Testis (tissue), 2 donors: ENCODE data around the gene LNP1.

Experiments used
- POLR2A ChIP-seq: fragments of 450-650 bp; IDR thresholded peaks from one replicate; pipeline ENCODE4 v1.6.1; 2017; ENCODE audit warnings: antibody characterized with exemption, mild to moderate bottlenecking, moderate library complexity
- TF ChIP-seq, protein P1 (sequence below), 3 experiments: fragments of 450-650 bp in 2 of 3; fragments of 200-600 bp in 1 of 3; sonication (generic) in 1 of 3; IDR thresholded peaks; one replicate each; pipeline ENCODE4 v1.5.1; 2016 to 2019; ENCODE audit warnings: antibody characterized with exemption in 3 of 3, mild to moderate bottlenecking in 2 of 3, moderate library complexity in 1 of 3

DNA sequence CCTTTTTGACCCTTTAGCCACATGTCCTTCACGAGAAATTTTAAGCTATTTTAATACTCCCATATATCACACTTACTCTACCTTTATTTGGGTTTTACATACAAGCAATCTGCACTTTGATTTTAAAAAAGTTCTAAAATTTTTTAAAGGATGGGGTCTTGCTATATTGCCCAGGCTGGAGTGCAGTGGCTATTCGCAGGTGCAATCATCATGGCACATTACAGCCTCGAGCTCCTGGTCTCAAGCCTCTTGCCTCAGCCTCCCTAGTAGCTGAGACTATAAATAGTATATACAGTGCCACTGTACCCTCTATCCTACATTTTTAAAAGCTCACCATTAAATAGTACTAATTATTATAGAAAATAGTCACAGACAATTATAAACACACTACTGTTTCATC is 36.9 kb upstream of the LNP1 start:
- TF ChIP-seq, protein P1, sequence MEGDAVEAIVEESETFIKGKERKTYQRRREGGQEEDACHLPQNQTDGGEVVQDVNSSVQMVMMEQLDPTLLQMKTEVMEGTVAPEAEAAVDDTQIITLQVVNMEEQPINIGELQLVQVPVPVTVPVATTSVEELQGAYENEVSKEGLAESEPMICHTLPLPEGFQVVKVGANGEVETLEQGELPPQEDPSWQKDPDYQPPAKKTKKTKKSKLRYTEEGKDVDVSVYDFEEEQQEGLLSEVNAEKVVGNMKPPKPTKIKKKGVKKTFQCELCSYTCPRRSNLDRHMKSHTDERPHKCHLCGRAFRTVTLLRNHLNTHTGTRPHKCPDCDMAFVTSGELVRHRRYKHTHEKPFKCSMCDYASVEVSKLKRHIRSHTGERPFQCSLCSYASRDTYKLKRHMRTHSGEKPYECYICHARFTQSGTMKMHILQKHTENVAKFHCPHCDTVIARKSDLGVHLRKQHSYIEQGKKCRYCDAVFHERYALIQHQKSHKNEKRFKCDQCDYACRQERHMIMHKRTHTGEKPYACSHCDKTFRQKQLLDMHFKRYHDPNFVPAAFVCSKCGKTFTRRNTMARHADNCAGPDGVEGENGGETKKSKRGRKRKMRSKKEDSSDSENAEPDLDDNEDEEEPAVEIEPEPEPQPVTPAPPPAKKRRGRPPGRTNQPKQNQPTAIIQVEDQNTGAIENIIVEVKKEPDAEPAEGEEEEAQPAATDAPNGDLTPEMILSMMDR (IDR thresholded peaks at IDR 0.05) = no peak
- no peak for TF ChIP-seq POLR2A
